Stimulated activated effector memory CD8-positive, alpha-beta T cell treated with anti-CD3 and anti-CD28 coated beads, Interleukin-12 subunit alpha, Interleukin-12 subunit beta, amount 100 ng/mL, for 72 hours (primary cell): Measurements from ENCODE around the gene COMMD8.

Source experiments
- ATAC-seq: fragments of 150-1000 bp; cut with Tn5 transposase; 2 replicates; pipeline ENCODE4 v1.10.0; 2021
- DNase-seq, 2 donors: peaks; one replicate each; pipeline ENCODE4 v3.0.0; 2021 to 2022; ENCODE audit warnings: low spot score in 2 of 2
- H3K27ac Mint-ChIP-seq: one replicate; pipeline ENCODE4 v1.8.0; 2022; ENCODE audit warnings: mild to moderate bottlenecking, mixed read lengths
- H3K36me3 Mint-ChIP-seq: one replicate; pipeline ENCODE4 v1.8.0; 2022; ENCODE audit warnings: mild to moderate bottlenecking, mixed read lengths
- H3K4me1 Mint-ChIP-seq: one replicate; pipeline ENCODE4 v1.8.0; 2022; ENCODE audit warnings: mixed read lengths
- H3K4me3 Mint-ChIP-seq: one replicate; pipeline ENCODE4 v1.8.0; 2022; ENCODE audit warnings: mild to moderate bottlenecking, mixed read lengths
- H3K9me3 Mint-ChIP-seq: one replicate; pipeline ENCODE4 v1.8.0; 2022; ENCODE audit warnings: mixed read lengths

Gene COMMD8

DNA sequence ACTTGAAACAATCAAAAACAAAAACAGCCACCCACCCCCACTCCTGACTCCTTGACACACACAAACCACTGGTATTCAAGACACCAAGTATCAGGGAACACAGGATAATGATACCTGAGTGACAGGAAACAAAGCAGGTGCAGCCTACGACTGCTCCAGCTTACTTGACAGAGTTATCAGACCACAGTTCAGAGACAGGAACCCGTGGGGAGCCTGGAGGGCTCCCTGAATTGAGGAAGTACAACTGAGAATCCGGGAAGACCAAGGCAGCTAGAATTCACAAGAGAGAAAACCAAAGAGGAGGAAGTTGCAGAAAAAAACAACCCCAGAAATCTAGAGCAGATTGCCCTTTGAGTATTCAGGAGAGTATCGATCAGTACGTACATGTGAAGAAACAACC, 20.5 kb downstream of the COMMD8 start:
- H3K36me3 Mint-ChIP-seq, result no peaks in the 10 kb centered on the region
- peaks cover 7% of the 10 kb centered on the region for H3K4me1 Mint-ChIP-seq
- no peak overlapping the region for H3K27ac Mint-ChIP-seq
- DNase-seq, result no peak
- no peak for ATAC-seq
- no peak overlapping the region for H3K4me3 Mint-ChIP-seq
- no peaks in the 10 kb centered on the region for H3K9me3 Mint-ChIP-seq

DNA sequence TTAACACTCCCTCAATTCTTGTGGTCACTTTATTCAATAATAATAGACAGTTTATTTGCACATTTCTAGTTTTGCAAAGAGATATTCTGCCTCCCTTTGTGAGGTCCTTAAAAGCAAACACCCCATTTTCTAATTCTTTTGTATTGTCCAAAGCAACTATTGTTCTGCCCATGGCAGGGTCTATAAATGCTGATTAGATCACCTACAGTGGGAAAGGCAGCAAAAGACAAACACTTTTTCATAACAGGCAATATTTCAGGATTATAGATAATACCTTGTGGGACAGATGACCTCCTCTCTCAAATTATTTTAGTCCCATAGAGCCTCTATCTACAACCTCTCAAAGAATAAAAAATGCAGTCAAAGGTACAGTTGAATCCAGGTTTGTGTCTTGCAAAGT, 28.6 kb downstream of the COMMD8 start:
- H3K9me3 Mint-ChIP-seq, result no peaks in the 10 kb centered on the region
- H3K4me1 Mint-ChIP-seq, result no peaks in the 10 kb centered on the region
- H3K36me3 Mint-ChIP-seq, result no peaks in the 10 kb centered on the region
- H3K4me3 Mint-ChIP-seq, result no peak overlapping the region
- ATAC-seq (no peak), DNase-seq (no peak)
- no peak overlapping the region for H3K27ac Mint-ChIP-seq

GRCh38 chr4:47432749-47433148, 30.8 kb downstream of the COMMD8 start:
- Mint-ChIP-seq H3K36me3 (no peaks in the 10 kb centered on the region), H3K4me3 (no peak overlapping the region), H3K4me1 (no peaks in the 10 kb centered on the region), H3K9me3 (no peaks in the 10 kb centered on the region), H3K27ac (no peak overlapping the region)
- ATAC-seq (no peak), DNase-seq (no peak)

DNA sequence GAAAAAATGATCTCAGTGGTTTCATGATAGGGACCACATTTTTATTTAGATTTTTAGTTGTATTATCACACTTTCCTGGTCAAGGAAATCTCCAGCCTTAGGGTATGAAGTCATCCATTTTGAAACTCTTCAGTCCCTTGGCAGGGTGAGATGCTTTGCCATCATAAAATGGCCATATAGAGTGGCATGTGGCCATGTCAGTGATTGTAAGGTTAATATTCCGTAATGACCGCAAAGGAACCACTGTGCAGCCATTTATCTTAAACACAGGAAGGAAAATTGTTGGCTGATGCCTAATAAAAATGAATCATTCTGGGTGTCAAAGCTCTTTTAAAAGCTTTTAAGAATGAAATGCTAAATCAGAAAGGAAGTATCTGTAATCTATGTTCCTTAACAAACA, 35.6 kb downstream of the COMMD8 start:
- Mint-ChIP-seq H3K36me3 (no peaks in the 10 kb centered on the region), H3K4me3 (no peak overlapping the region), H3K4me1 (no peaks in the 10 kb centered on the region), H3K9me3 (no peaks in the 10 kb centered on the region), H3K27ac (no peak overlapping the region)
- ATAC-seq (no peak), DNase-seq (no peak)

DNA sequence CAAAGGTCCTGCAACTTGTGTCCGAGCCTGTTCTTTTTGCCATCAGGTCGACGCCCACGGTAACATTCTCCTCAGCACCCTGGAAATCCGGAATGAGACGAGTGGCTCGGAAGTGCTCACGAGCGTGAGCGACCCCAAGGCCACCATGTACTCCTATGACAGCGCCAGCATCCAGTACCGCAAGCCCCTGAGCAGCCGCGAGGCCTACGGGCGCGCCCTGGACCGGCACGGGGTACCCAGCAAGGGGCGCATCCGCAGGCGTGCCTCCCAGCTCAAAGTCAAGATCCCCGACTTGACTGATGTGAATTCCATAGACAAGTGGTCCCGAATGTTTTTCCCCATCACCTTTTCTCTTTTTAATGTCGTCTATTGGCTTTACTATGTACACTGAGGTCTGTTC, 37.9 kb downstream of the COMMD8 start:
- no peak for ATAC-seq

DNA sequence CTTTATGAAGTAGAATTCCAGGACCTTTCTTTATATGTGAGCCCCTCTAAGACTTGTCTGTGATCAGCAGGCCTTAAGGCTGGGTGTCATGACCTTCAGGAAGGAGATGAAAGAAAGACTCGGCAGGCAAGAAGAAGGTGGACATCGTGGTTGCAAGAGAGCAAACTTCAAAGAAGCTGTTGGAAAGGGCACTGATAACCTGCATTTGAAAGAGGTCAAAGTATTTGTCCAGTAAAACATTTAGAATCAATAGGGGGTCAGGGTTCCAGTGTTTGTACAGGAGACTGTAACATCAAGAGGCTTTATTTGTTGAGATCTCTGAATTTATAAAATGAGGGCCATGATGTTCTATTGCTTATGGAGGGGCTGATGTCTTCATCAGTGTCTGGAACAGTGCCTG, 44.2 kb downstream of the COMMD8 start:
- no peak for DNase-seq
- Mint-ChIP-seq H3K27ac (no peak overlapping the region), H3K9me3 (no peaks in the 10 kb centered on the region)

More for the DNA sequence above, 37.9 kb downstream of the COMMD8 start:
- Mint-ChIP-seq H3K9me3 (no peaks in the 10 kb centered on the region), H3K4me1 (no peaks in the 10 kb centered on the region), H3K27ac (no peak overlapping the region), H3K4me3 (no peak overlapping the region), H3K36me3 (no peaks in the 10 kb centered on the region)
- DNase-seq, result no peak

DNA sequence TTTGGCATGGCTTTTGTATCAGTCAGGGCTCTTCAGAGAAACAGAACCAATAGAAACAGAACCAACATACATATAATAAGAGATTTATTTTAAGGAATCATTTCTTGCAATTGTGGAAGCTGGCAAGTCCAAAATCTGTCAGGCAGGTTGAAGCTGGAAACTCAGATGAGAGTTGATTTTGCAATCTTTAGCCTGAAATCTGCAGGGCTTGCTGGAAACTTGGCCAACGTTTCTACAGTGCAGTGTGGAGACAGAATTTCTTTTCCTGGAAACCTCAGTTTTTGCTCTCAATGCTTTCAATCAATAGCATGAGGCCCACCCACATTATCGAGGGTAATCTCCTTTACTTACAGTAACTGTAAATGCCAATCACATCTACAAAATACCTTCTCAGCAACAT, 45.4 kb downstream of the COMMD8 start:
- ATAC-seq (no peak), DNase-seq (no peak)
- Mint-ChIP-seq H3K4me1 (no peaks in the 10 kb centered on the region), H3K4me3 (no peak overlapping the region), H3K9me3 (no peaks in the 10 kb centered on the region), H3K27ac (no peak overlapping the region), H3K36me3 (no peaks in the 10 kb centered on the region)

More for the DNA sequence above, 44.2 kb downstream of the COMMD8 start:
- Mint-ChIP-seq H3K4me3 (no peak overlapping the region), H3K36me3 (no peaks in the 10 kb centered on the region), H3K4me1 (no peaks in the 10 kb centered on the region)
- no peak for ATAC-seq

DNA sequence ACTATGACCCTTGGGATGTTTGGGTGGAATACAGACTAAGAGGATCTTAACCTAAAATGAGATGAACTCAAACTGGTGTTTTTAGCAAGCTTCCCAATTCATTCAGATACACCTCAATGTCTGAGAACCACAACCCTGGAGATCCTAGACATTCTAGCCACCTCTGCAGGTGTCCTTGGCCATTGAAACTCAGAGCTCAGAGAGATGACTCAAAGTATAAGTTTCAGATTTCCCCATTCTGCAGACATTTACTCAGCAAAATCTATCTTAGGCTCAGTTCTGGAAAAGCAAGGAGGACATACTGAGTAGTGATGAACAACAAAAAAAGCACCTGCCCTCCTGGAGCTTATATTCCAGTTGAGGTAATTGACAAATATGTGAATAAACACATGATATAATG, 47.8 kb downstream of the COMMD8 start:
- H3K4me3 Mint-ChIP-seq, result no peak overlapping the region
- H3K36me3 Mint-ChIP-seq, result no peaks in the 10 kb centered on the region

DNA sequence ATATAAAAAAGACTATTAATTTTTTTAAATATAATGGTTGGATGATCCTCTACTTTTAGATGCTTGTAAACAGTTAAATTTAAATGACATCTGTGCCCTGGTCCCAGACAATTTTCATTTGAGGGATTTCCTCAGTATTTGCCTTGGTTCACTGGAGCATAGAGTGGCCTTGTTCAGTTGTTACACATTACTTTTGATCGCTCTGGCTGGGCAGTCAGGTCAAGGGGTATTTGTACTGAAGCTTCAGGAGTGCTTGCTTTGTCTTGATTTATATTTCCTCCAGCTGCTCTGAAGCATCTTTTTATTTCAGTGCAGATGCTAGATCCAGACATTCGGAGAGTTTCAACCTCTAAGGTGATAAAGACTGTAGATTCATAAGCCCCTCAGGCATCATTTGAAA, 50.0 kb downstream of the COMMD8 start:
- Mint-ChIP-seq H3K4me1 (no peaks in the 10 kb centered on the region), H3K27ac (no peak overlapping the region), H3K36me3 (no peaks in the 10 kb centered on the region), H3K9me3 (no peaks in the 10 kb centered on the region), H3K4me3 (no peak overlapping the region)
- ATAC-seq, result no peak
- DNase-seq, result no peak

More for the DNA sequence above, 47.8 kb downstream of the COMMD8 start:
- DNase-seq (no peak), ATAC-seq (no peak)
- no peaks in the 10 kb centered on the region for H3K9me3 Mint-ChIP-seq
- H3K4me1 Mint-ChIP-seq, result no peaks in the 10 kb centered on the region
- no peak overlapping the region for H3K27ac Mint-ChIP-seq

DNA sequence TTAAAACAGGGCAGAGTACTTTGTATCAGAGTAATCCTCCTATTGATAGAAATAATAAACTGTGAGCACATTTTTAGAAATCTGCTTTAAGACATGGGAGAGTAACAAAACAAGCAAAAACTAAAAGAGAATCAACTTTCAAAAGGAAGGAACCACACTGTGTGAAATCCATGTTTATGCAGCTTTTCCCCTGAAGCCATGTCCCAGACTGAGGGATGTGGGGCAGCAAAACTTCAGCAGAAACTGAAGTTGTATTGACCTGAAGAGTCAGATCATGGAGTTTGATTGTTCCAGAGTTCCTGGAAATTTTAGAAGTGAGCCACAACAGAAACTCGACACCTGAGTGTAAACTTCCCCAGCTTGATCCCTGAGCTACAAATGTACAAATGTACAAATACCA, 53.2 kb downstream of the COMMD8 start:
- Mint-ChIP-seq H3K9me3 (no peaks in the 10 kb centered on the region), H3K4me3 (no peak overlapping the region), H3K4me1 (no peaks in the 10 kb centered on the region), H3K36me3 (no peaks in the 10 kb centered on the region), H3K27ac (no peak overlapping the region)
- DNase-seq (no peak), ATAC-seq (no peak)

DNA sequence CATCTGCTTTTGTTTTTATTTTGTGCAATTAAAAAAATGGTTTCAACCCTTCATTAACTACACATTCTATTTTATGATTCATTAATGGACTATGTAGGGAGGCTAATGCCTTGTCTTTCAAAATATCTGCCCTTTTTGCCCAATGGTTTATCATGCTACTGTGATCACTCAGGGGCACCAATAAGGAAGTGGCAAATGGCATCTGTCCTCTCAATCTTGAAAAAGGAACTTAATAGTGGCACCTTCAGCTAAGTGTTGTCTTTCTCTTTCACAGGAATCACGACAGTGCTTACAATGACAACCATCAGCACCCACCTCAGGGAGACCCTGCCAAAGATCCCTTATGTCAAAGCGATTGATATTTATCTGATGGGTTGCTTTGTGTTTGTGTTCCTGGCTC, 57.1 kb downstream of the COMMD8 start:
- ATAC-seq (no peak), DNase-seq (no peak)
- Mint-ChIP-seq H3K4me1 (no peaks in the 10 kb centered on the region), H3K36me3 (no peaks in the 10 kb centered on the region), H3K27ac (no peak overlapping the region), H3K9me3 (no peaks in the 10 kb centered on the region), H3K4me3 (no peak overlapping the region)
